PFSK-1 (cell line): ENCODE measurements around the gene ZBTB22.

Source experiments
- POLR2AphosphoS5 ChIP-seq: IDR thresholded peaks from 2 replicates; pipeline ENCODE4 v1.6.1; 2012; ENCODE audit warnings: low read depth, mild to moderate bottlenecking, control low read depth, low read length, moderate library complexity
- TAF1 ChIP-seq: IDR thresholded peaks from 2 replicates; pipeline ENCODE4 v1.6.1; 2012; ENCODE audit warnings: low read length, control low read depth, borderline replicate concordance; ENCODE audit not compliant: insufficient read depth

- TF ChIP-seq POLR2AphosphoS5 (no peak), TAF1 (no peak)
These were observed 26.5 kb upstream of the ZBTB22 start for GRCh38 chr6:33343953-33344611.
